Activated T-helper 2 cell treated with anti-CD3 and anti-CD28 coated beads, Interferon-gamma antibody, Interleukin-2, Interleukin-4, amounts not matched to agents 10 μg/mL and 5 μg/mL and 100 μg/mL, durations not matched to agents 14 hours and 24 hours and 36 hours (primary cell): ENCODE data around the gene PDCD1. TPM values are rescaled to one million over a fixed set of nuclear protein-coding genes. Genes with fewer than 3 reads are reported as not detected.

ENCODE experiments used
- DNase-seq: peaks from one replicate; pipeline ENCODE4 v3.0.0; 2021; ENCODE audit warnings: low spot score
- H3K27ac Mint-ChIP-seq: one replicate; pipeline ENCODE4 v1.8.0; 2021; ENCODE audit warnings: mixed read lengths
- H3K27me3 Mint-ChIP-seq: one replicate; pipeline ENCODE4 v1.8.0; 2021; ENCODE audit warnings: low read depth, mixed read lengths
- H3K36me3 Mint-ChIP-seq: one replicate; pipeline ENCODE4 v1.8.0; 2021; ENCODE audit warnings: low read depth, mixed read lengths
- H3K4me1 Mint-ChIP-seq: one replicate; pipeline ENCODE4 v1.8.0; 2021; ENCODE audit warnings: low read depth, mixed read lengths
- H3K4me3 Mint-ChIP-seq: one replicate; pipeline ENCODE4 v1.8.0; 2021; ENCODE audit warnings: low read depth, mild to moderate bottlenecking, moderate library complexity, mixed read lengths
- H3K9me3 Mint-ChIP-seq: one replicate; pipeline ENCODE4 v1.8.0; 2021; ENCODE audit warnings: mixed read lengths
- intact Hi-C: fragments of 100-400 bp; cut with micrococcal nuclease; formaldehyde crosslinking; loops from one replicate; pipeline ENCODE4 v1.15.1; 2023
- total RNA-seq: library from RNA; stranded (reverse); gene quantifications from 2 replicates; pipeline ENCODE4 v1.2.3, GENCODE V29; 2022

Gene PDCD1
- total RNA-seq, 1 donor from 2014 or later = 44.7 TPM

DNA sequence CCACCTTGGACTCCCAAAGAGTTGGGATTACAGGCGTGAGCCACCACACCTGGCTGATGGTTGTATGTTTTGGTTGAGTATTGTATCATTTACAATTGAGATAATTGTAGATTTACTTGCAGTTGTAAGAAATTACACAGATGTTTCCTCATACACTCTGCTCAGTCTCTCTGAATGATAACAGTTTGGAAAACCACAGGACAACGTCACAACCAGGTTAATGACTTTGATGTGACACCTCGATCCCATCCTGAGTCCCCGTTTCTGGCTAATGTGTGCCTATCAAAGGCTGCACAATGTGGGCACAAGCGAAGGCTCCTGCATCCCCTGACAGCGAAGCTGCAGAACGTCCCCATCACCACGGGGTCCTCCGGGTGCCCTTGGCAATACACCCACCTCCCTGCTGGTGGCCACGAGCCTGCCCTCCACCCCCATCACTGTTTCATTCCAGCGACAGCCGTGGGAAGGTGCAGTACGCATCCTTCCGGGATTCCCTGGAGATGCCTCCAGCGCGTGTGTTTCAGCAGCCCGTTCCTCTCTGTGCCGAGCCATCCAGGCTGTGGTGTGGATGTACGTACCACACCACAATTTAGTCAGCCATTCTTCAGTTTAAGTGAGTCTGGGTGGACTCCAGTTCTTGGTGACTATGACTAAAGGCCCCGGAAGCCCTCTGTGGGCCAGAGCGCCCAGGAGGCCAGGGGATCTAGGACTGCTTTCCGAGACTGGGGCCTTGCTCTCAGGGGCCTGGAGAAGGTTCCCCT, 4.3 kb upstream of the PDCD1 start:
- Mint-ChIP-seq H3K4me3 (peak overlapping the region; percentile 32), H3K27me3 (peaks cover 15% of the 10 kb centered on the region), H3K4me1 (peaks cover 55% of the 10 kb centered on the region), H3K27ac (peak overlapping the region; percentile 81), H3K9me3 (peaks cover 7% of the 10 kb centered on the region), H3K36me3 (peaks cover 7% of the 10 kb centered on the region)
- intact Hi-C loops = loop anchor here (5.0 kb wide), 1 partner anchor 131 kb away; the partner anchor contains the start of gene D2HGDH
- DNase-seq = no peak

GRCh38 chr2:241862093-241862492, 3.4 kb upstream of the PDCD1 start:
- Mint-ChIP-seq H3K27me3 (peaks cover 15% of the 10 kb centered on the region), H3K36me3 (peaks cover 8% of the 10 kb centered on the region), H3K9me3 (peaks cover 7% of the 10 kb centered on the region), H3K4me3 (no peak overlapping the region), H3K4me1 (peaks cover 52% of the 10 kb centered on the region), H3K27ac (peak overlapping the region; percentile 81)
- intact Hi-C loops = loop anchor here (5.0 kb wide), 1 partner anchor 130 kb away; the partner anchor contains the start of gene D2HGDH
- no peak for DNase-seq

GRCh38 chr2:241861264-241861663, 2.6 kb upstream of the PDCD1 start:
- Mint-ChIP-seq H3K4me1 (peaks cover 55% of the 10 kb centered on the region), H3K9me3 (peaks cover 7% of the 10 kb centered on the region), H3K27ac (peak overlapping the region; percentile 81), H3K27me3 (peaks cover 15% of the 10 kb centered on the region), H3K4me3 (peak overlapping the region; percentile 37), H3K36me3 (peaks cover 13% of the 10 kb centered on the region)
- no peak for DNase-seq
- intact Hi-C loops = loop anchor here (5.0 kb wide), 1 partner anchor 129 kb away; the partner anchor contains the start of gene D2HGDH

DNA sequence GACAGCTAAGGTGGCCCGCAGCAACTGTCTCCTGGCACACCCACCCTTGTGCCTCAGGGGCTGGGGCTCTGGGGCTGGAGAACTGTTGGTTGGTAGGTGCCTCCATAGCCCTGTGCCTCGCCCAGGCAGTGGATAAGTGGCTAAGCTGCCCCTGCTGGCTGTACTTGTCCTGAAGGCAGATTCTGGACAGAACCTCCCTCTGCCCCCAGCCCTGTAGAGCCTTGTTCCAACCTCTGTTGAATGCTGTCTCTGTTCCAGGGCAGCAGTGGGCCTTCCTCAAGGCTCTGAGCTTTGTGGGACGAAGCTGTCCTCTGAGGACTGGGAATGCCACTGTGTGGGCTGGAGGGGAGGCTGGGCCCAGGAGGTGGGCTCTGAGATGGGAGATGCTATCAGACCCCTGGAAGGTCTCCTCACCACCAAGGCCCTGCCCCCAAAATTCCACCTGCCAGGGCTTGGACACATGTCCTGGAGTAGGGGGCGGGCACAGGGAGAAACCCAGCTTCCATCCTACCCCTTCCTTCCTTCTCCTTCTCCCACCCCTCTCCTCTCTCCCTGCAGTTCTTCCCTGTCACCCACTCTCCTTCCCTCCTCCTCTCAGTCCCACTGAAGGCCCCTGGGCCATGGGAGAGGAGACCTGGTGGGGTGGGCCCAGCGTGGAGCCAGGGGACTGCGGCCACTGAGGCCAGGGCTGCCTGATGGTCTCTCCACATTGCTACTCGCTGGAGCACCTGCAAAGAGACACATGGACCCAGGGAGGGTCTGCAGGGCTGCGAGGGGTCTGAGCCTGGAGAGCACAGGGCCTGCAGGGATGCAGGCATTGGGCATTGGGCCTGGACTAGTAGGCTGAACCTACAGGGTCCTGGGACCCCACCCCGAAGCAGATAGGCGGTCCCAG, 1.7 kb upstream of the PDCD1 start:
- intact Hi-C loops = loop anchor here (5.0 kb wide), 1 partner anchor 128 kb away; the partner anchor contains the start of gene D2HGDH
- Mint-ChIP-seq H3K9me3 (peaks cover 7% of the 10 kb centered on the region), H3K27ac (peak overlapping the region; percentile 97), H3K27me3 (peaks cover 10% of the 10 kb centered on the region), H3K4me1 (peaks cover 53% of the 10 kb centered on the region), H3K4me3 (peak overlapping the region; percentile 19), H3K36me3 (peaks cover 17% of the 10 kb centered on the region)
- no peak for DNase-seq

DNA sequence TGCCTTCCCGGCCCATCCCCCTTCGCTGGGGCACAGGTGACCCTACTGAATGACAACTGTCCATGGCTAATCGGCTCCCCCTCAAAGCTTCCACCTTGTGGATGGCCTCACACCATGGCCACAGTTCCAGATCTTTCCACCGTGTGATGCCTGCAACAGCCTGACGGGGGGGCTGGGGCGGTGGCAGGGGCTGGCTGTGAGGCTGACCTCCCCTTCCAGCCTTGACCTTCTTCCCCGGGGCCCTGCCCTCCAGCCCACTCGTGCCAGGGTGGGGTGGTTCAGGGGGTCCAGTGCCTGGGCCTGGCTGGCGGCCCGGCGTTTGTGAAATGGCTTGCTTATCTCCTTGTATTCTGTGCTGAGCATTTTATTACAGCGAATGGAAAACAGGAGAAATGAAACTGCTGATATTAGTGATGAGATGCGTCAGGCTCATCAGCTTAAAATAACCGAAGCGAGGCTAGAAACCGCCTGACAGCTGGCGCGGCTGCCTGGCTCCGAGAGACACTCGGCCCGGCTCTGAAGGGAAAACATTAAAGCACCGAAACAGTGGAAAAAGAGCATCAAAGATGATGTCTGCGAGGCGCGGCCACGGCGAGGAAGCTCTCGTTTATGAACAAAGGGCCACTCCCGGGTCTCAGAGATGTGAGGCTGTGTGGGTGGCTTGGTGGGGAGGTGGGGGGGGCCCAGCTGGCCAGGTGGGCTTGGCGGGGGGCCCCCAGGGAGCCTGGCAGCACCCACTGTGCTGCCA, 916 bp upstream of the PDCD1 start:
- peaks cover 4% of the 10 kb centered on the region for H3K27me3 Mint-ChIP-seq
- H3K4me3 Mint-ChIP-seq = peak overlapping the region; percentile 75
- peaks cover 45% of the 10 kb centered on the region for H3K4me1 Mint-ChIP-seq
- peaks cover 17% of the 10 kb centered on the region for H3K36me3 Mint-ChIP-seq
- peak overlapping the region; percentile 97 for H3K27ac Mint-ChIP-seq
- peak; percentile 48 for DNase-seq
- intact Hi-C loops = loop anchor here (1.0 to 5.0 kb wide), 2 partner anchors 15 to 127 kb away; partner anchors contain the start of gene D2HGDH
- peaks cover 7% of the 10 kb centered on the region for H3K9me3 Mint-ChIP-seq

GRCh38 chr2:241859017-241859435, 332 bp upstream of the PDCD1 start:
- H3K27me3 Mint-ChIP-seq = no peaks in the 10 kb centered on the region
- peak overlapping the region; percentile 97 for H3K27ac Mint-ChIP-seq
- H3K36me3 Mint-ChIP-seq = peaks cover 14% of the 10 kb centered on the region
- no peak for DNase-seq
- H3K9me3 Mint-ChIP-seq = peaks cover 1% of the 10 kb centered on the region
- intact Hi-C loops = loop anchor here (1.0 kb wide), 1 partner anchor 15 kb away; no protein-coding TSS in a partner anchor
- H3K4me3 Mint-ChIP-seq = peak overlapping the region; percentile 83
- peaks cover 39% of the 10 kb centered on the region for H3K4me1 Mint-ChIP-seq

DNA sequence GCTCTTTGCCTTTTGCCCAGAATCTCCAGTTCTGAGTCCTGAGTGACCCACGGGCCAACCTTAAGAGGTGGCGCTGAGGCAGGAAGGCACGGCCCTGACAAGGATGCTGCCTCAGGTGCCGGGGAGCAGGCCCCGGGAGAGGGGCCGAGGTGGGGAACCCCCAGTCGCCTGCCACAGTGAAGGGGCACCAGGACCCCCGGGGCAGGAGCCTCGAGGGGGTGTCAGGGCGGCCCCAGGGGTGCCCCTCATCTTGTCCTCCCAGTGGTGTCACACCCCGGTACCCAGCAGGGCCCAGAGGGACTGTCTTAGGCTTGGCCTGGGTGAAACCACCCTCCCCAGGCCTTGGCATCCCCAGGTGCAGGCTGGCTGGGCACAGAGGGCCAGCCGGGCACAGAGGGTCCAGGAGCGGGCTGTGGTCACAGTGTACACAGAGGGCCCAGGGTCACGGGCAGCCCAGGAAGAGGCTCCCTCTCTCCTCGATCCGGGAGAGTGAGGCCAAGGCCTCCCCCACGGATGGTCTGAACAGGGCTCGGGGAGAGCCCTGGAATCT, 1.0 kb downstream of the PDCD1 start:
- intact Hi-C loops = no loop called here
- peak overlapping the region; percentile 69 for H3K27ac Mint-ChIP-seq
- peaks cover 14% of the 10 kb centered on the region for H3K36me3 Mint-ChIP-seq
- H3K4me3 Mint-ChIP-seq = peak overlapping the region; percentile 83
- no peaks in the 10 kb centered on the region for H3K9me3 Mint-ChIP-seq
- no peak for DNase-seq
- peaks cover 29% of the 10 kb centered on the region for H3K4me1 Mint-ChIP-seq
- no peaks in the 10 kb centered on the region for H3K27me3 Mint-ChIP-seq

GRCh38 chr2:241857041-241857541, 1.6 kb downstream of the PDCD1 start:
- H3K9me3 Mint-ChIP-seq = no peaks in the 10 kb centered on the region
- H3K27ac Mint-ChIP-seq = peak overlapping the region; percentile 20
- DNase-seq = no peak
- peaks cover 28% of the 10 kb centered on the region for H3K4me1 Mint-ChIP-seq
- intact Hi-C loops = no loop called here
- no peaks in the 10 kb centered on the region for H3K27me3 Mint-ChIP-seq
- H3K4me3 Mint-ChIP-seq = peak overlapping the region; percentile 70
- H3K36me3 Mint-ChIP-seq = peaks cover 14% of the 10 kb centered on the region

- intact Hi-C loops = no loop called here
- Mint-ChIP-seq H3K4me1 (peaks cover 17% of the 10 kb centered on the region), H3K36me3 (peaks cover 17% of the 10 kb centered on the region), H3K4me3 (peak overlapping the region; percentile 26), H3K27ac (no peak overlapping the region), H3K9me3 (no peaks in the 10 kb centered on the region), H3K27me3 (no peaks in the 10 kb centered on the region)
- DNase-seq = no peak
These were observed 2.7 kb downstream of the PDCD1 start for GRCh38 chr2:241855888-241856422.

GRCh38 chr2:241855245-241855887, 3.3 kb downstream of the PDCD1 start:
- intact Hi-C loops = no loop called here
- Mint-ChIP-seq H3K27me3 (no peaks in the 10 kb centered on the region), H3K27ac (no peak overlapping the region), H3K4me1 (peaks cover 15% of the 10 kb centered on the region), H3K4me3 (peak overlapping the region; percentile 26), H3K36me3 (peaks cover 17% of the 10 kb centered on the region), H3K9me3 (no peaks in the 10 kb centered on the region)
- DNase-seq = no peak
